ENCODE results near the gene PIN1.
"Not testable (repeated sequence)": the region's sequence is repeated elsewhere in the genome, so short reads cannot be mapped to it uniquely, and the experiment has no call there.

PIN1 gene

GRCh38 chr19:9834726-9835506 is at the start of gene PIN1:
Gene PIN1 (plus strand): TSS chr19:9835318. CDS start chr19:9835345, 27 bp downstream.
- Mint-ChIP-seq H3K27me3 (no peaks in the 10 kb centered on the region), H3K27ac (peak within 1 kb of the TSS; percentile 88), H3K36me3 (peaks cover 15% of the 10 kb centered on the region), H3K4me3 (peak within 1 kb of the TSS; percentile 98), H3K4me1 (peaks cover 23% of the 10 kb centered on the region), H3K9me3 (no peaks in the 10 kb centered on the region)
- peak; percentile 100 for ATAC-seq

GRCh38 chr19:9785367-9786331 is 49.5 kb upstream of the PIN1 start:
- peak; percentile 93 for ATAC-seq
- no peaks in the 10 kb centered on the region for H3K27me3 Mint-ChIP-seq
- H3K9me3 Mint-ChIP-seq: no peaks in the 10 kb centered on the region
- peaks cover 28% of the 10 kb centered on the region for H3K4me1 Mint-ChIP-seq
- H3K36me3 Mint-ChIP-seq: no peaks in the 10 kb centered on the region
- H3K4me3 Mint-ChIP-seq: peak overlapping the region; percentile 88
- peak overlapping the region; percentile 97 for H3K27ac Mint-ChIP-seq

DNA sequence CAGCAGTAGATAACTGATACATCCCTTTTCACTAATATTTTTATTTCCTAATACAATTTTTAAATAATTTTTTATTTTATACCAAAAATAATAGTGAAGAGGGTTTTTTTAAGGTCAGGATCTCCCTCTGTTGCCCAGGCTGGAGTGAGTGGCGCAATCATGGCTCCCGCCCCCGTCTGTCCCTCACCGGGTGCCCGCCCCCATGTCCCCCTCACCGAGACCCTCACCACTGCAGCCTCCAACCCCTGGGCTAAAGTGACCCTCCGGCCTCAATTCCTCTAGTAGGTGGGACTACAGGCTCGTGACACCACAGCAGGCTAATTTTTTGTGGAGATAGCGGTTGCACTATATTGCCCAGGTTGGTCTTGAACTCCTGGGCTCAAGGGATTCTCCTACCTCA is 48.8 kb upstream of the PIN1 start:
- no peaks in the 10 kb centered on the region for H3K27me3 Mint-ChIP-seq
- no peaks in the 10 kb centered on the region for H3K9me3 Mint-ChIP-seq
- no peak for ATAC-seq
- H3K36me3 Mint-ChIP-seq: no peaks in the 10 kb centered on the region
- H3K4me1 Mint-ChIP-seq: peaks cover 31% of the 10 kb centered on the region
- H3K4me3 Mint-ChIP-seq: peak overlapping the region; percentile 88
- H3K27ac Mint-ChIP-seq: peak overlapping the region; percentile 97

GRCh38 chr19:9786819-9787218 is 48.3 kb upstream of the PIN1 start:
- H3K4me1 Mint-ChIP-seq: peaks cover 36% of the 10 kb centered on the region
- no peaks in the 10 kb centered on the region for H3K36me3 Mint-ChIP-seq
- H3K27me3 Mint-ChIP-seq: no peaks in the 10 kb centered on the region
- H3K4me3 Mint-ChIP-seq: peak overlapping the region; percentile 73
- peak overlapping the region; percentile 97 for H3K27ac Mint-ChIP-seq
- no peak for ATAC-seq
- H3K9me3 Mint-ChIP-seq: no peaks in the 10 kb centered on the region

- not testable (repeated sequence) for H3K4me3 Mint-ChIP-seq, H3K27me3 Mint-ChIP-seq, H3K36me3 Mint-ChIP-seq, H3K9me3 Mint-ChIP-seq, ATAC-seq, H3K27ac Mint-ChIP-seq
- peaks cover 43% of the 10 kb centered on the region for H3K4me1 Mint-ChIP-seq
These were observed 46.5 kb upstream of the PIN1 start for GRCh38 chr19:9788604-9789003.

DNA sequence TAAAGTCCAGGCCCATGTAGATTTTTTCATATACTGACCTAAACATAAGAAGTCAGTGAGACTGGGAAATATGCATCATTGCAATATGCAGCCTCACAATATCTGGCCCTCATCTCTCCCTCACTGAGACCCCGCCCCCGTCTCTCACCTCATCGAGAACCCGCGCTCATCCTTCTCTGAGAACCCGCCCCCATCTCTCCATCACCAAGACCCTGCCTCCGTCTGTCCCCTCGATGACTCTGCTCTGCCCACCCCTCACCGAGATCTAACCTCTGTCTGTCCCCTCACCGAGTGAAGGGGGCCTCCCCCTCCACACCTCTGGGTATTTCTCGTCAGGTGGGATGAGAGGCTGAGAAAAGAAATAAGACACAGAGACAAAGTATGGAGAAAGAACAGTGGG is 46.1 kb upstream of the PIN1 start:
- H3K4me3 Mint-ChIP-seq: no peak overlapping the region
- no peaks in the 10 kb centered on the region for H3K36me3 Mint-ChIP-seq
- H3K4me1 Mint-ChIP-seq: peaks cover 40% of the 10 kb centered on the region
- no peak overlapping the region for H3K27ac Mint-ChIP-seq
- H3K27me3 Mint-ChIP-seq: no peaks in the 10 kb centered on the region
- H3K9me3 Mint-ChIP-seq: no peaks in the 10 kb centered on the region
- no peak for ATAC-seq

DNA sequence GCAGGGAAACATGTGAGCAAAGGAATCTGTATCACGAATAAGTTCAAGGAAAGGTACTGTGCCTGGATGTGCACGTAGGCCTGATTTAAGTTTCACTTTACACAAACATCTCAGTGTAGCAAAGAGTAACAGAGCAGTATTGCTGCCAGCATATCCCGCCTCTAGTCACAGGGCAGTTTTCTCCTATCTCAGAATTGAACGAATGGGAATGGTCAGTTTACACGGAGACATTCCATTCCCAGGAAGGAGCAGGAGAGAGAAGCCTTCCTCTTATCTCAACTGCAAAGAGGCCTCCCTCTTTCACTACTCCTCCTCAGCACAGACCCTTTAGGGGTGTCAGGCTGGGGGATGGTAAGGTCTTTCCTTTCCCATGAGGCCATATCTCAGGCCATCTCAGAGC is 45.5 kb upstream of the PIN1 start:
- not testable (repeated sequence) for H3K4me3 Mint-ChIP-seq, H3K27ac Mint-ChIP-seq, H3K27me3 Mint-ChIP-seq, H3K36me3 Mint-ChIP-seq, ATAC-seq, H3K9me3 Mint-ChIP-seq
- H3K4me1 Mint-ChIP-seq: peaks cover 35% of the 10 kb centered on the region

DNA sequence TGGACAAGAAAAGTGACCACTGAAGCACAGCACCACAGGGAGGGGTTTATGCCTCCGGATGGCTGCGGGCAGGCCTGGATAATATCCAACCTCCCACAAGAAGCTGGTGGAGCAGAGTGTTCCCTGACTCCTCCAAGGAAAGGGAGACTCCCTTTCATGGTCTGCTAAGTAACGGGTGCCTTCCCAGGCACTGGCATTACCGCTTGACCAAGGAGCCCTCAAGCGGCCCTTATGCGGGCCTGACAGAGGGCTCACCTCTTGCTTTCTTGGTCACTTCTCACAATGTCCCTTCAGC is 44.1 kb upstream of the PIN1 start:
- not testable (repeated sequence) for H3K9me3 Mint-ChIP-seq, ATAC-seq, H3K36me3 Mint-ChIP-seq, H3K27me3 Mint-ChIP-seq
- Mint-ChIP-seq H3K4me1 (peaks cover 26% of the 10 kb centered on the region), H3K27ac (peak overlapping the region; percentile 94), H3K4me3 (peak overlapping the region; percentile 96)

- peak overlapping the region; percentile 96 for H3K4me3 Mint-ChIP-seq
- H3K27ac Mint-ChIP-seq: peak overlapping the region; percentile 94
- H3K9me3 Mint-ChIP-seq: no peaks in the 10 kb centered on the region
- peaks cover 26% of the 10 kb centered on the region for H3K4me1 Mint-ChIP-seq
- no peaks in the 10 kb centered on the region for H3K36me3 Mint-ChIP-seq
- ATAC-seq: peak; percentile 72
- no peaks in the 10 kb centered on the region for H3K27me3 Mint-ChIP-seq
These were observed 43.4 kb upstream of the PIN1 start for GRCh38 chr19:9791552-9792205.

- ATAC-seq: peak; percentile 79
These were observed 42.7 kb upstream of the PIN1 start for GRCh38 chr19:9792206-9793070.

DNA sequence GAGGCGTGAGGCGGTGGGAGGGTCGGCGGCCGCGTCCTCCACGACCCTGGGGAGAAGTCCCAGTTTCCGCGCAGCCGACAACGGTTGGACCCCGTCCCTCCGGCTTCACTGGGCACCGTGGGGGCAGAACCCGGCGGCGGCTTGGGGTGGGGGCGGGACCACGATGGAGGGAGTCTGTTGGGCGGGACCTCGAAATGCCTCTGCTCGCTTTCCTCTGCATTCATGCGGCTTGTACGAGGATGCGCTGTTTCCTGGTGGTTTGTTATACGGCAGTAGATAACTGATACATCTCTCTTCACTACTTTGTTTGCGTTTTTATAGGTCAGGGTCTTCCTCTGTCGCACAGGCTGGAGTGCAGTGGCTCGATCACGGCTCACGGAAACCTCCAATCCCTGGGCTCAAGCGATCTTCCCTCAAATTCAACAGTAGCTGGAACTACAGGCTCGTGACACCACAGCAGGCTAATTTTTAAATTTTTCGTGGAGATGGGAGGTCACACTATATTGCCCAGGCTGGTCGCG is 42.0 kb upstream of the PIN1 start:
- Mint-ChIP-seq H3K4me3 (peak overlapping the region; percentile 96), H3K27ac (peak overlapping the region; percentile 94), H3K9me3 (no peaks in the 10 kb centered on the region), H3K27me3 (no peaks in the 10 kb centered on the region), H3K36me3 (no peaks in the 10 kb centered on the region), H3K4me1 (peaks cover 26% of the 10 kb centered on the region)
- peak; percentile 47 for ATAC-seq

More at GRCh38 chr19:9792206-9793070, 42.7 kb upstream of the PIN1 start:
- peak overlapping the region; percentile 94 for H3K27ac Mint-ChIP-seq
- H3K27me3 Mint-ChIP-seq: no peaks in the 10 kb centered on the region
- H3K36me3 Mint-ChIP-seq: no peaks in the 10 kb centered on the region
- H3K4me1 Mint-ChIP-seq: peaks cover 26% of the 10 kb centered on the region
- H3K4me3 Mint-ChIP-seq: peak overlapping the region; percentile 96
- H3K9me3 Mint-ChIP-seq: no peaks in the 10 kb centered on the region

GRCh38 chr19:9796113-9796773 is 38.9 kb upstream of the PIN1 start:
- H3K4me1 Mint-ChIP-seq: peaks cover 18% of the 10 kb centered on the region
- peak; percentile 59 for ATAC-seq
- no peaks in the 10 kb centered on the region for H3K27me3 Mint-ChIP-seq
- H3K27ac Mint-ChIP-seq: peak overlapping the region; percentile 55
- no peak overlapping the region for H3K4me3 Mint-ChIP-seq
- H3K36me3 Mint-ChIP-seq: no peaks in the 10 kb centered on the region
- no peaks in the 10 kb centered on the region for H3K9me3 Mint-ChIP-seq

DNA sequence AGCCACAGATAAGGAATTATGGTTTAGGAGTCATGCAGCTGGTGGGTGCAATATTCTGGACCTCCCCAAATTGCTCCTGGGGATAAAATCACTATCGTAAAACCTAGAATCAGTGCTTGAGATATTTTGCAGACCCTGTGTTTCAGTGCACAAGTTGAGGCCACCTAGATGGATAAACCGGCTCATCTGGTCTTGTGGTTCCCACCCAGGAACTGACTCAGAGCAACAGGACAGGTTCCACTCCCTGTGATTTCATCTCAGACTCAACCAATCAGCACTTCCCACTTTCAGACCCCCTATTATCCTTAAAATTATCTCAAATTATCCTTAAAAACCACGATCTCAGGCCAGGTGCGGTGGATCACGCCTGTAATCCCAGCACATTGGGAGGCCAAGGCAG is 37.2 kb upstream of the PIN1 start:
- Mint-ChIP-seq H3K36me3 (no peaks in the 10 kb centered on the region), H3K9me3 (no peaks in the 10 kb centered on the region), H3K4me1 (peaks cover 12% of the 10 kb centered on the region), H3K27ac (no peak overlapping the region), H3K27me3 (no peaks in the 10 kb centered on the region), H3K4me3 (no peak overlapping the region)
- no peak for ATAC-seq

GRCh38 chr19:9799162-9799561 is 36.0 kb upstream of the PIN1 start:
- peaks cover 6% of the 10 kb centered on the region for H3K36me3 Mint-ChIP-seq
- H3K27ac Mint-ChIP-seq: no peak overlapping the region
- H3K9me3 Mint-ChIP-seq: no peaks in the 10 kb centered on the region
- no peak overlapping the region for H3K4me3 Mint-ChIP-seq
- H3K27me3 Mint-ChIP-seq: no peaks in the 10 kb centered on the region
- no peak for ATAC-seq
- H3K4me1 Mint-ChIP-seq: peaks cover 5% of the 10 kb centered on the region

Data from stimulated activated memory B cell treated with anti-CD40 and anti-IgM and Interleukin-4, amounts not matched to agents 10 μg/mL and 1 μg/mL and 100 μg/mL, for 72 hours (primary cell).